SIG-M5 (cell line): Measurements from ENCODE around the gene CEBPZOS.

Experiments used
- DNase-seq: peaks from one replicate; lab custom pipeline; 2025; lab: John Stamatoyannopoulos, UW

CEBPZOS gene

DNA sequence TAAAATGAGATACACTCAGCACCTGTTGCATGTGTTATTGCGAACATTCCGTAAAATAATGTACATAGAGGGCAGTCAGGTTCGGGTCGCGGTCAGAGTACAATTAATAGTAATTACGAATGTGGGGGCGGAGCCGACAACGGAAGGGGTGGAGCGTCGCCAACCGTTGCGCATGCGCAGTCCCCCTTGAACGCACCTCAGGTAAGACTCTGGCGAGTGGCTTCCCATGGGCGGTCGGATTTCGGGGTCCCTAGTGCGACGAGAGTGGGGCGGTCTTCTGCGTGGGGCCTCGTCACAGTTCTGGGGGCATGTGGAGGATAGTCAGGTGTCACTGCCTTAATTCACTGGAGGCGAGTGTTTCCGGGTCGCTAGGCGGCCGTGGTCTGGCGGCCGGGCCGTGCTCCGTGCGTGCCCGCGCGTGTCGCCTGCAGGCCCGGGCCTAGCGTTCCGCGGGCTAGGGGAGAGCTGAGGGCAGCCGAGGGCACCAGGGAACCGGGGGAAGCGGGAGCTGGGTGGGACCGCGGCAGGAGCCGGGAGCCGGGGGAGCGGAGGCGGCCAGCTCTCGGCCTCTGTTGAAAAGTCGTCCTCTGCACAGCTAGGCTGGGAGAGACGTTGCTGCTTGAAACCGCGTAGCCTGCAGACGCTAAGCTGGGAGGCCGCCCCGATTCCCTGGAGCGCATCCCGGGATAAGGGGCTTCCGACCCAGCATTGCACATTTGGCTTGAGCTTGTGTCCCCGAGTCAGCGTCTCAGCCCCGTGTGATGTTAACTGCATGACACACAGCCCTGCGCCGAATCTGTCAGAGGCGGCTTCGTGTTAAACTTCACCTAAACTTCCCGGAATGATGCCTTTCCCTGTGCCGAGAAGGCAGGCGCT, at the start of gene CEBPZOS:
Gene CEBPZOS, plus strand, starts transcription at position 177 of the 876 bp plus-strand sequence. CDS start 3,209 bp downstream, outside the sequence.
- peak; percentile 10 for DNase-seq

DNA sequence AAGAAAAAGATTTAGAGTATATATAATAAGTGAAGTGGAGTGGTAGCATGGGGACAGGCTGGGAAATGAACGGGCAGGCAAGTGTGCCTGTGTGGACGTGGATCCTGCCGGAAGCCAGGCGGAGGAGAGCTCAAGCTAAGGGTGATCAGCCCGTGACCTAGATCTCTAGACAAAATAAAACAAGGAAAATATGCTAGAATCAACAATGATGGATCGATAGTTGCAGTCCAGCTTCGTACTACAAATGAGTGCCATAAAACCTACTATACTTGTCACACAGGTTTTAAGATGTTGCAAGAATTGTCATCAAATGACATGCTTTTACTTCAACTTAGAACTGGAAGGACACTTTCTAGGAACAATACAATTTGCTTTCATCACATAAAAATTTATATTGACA, 48.0 kb upstream of the CEBPZOS start:
- DNase-seq, result no peak

DNA sequence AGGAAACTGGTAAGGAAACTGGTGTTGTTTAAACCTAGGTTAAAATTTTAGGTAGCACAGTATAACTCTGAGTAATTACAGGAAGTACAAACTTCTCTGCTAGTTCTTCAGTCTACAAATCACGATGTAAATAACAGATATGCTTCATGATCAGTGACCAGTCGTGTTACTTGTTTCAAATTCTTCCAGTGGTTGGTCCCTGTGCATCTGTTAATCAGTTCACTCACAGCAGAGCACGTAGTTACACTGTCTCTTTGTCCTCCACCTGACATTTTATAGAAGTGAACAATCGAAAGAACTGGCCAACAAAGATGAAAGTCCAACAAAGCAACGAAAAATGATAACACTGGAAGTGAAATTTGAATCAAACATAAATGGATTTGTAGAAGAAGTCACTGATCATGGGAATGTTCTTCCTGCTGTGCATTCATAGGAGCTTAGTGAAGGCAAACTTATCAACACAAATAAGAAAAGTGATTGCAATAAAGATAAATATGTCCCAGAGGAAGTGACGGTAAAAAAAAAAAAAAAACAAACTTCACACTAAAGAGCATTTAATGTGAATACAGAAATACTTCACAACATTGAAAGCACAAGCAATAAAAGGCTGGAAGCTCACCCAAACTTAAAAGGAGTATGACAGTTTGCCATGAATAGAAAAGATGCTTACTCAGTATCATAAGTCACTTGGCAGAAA, 46.5 kb upstream of the CEBPZOS start:
- no peak for DNase-seq

DNA sequence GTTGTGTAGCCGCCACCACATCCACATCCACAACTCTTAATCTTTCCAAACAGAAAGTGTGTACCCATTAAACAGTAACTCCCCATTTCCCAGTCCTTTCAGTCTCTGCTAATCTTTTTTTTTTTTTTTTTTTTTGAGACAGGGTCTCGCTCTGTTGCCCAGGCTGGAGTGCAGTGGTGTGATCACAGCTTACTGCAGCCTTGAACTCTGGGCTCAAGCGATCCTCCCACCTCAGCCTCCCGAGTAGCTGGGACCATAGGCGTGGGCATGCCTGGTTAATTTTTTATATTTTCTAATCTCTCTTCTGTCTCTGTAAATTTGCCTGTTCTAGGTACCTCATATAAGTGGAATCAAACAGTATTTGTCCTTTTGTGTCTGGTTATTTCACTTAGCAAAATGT, 43.1 kb upstream of the CEBPZOS start:
- no peak for DNase-seq

DNA sequence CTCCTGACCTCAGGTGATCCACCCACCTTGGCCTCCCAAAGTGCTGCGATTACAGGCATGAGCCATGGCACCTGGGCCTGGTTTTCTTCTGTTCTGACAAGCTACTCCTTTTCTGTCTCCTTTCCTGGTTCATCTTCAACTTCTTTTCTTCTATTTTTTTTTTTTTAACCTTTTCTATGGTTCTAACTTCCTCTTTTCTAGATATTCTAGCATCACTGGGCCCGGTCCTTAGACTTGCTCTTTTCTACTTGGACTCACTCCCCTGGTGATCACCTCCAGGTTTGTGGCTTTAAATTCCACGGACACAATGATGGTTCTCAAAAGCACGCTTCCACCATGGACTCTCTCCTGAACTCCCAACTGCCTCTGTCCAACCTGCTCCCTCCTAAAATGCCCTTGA, 41.5 kb upstream of the CEBPZOS start:
- DNase-seq, result no peak

DNA sequence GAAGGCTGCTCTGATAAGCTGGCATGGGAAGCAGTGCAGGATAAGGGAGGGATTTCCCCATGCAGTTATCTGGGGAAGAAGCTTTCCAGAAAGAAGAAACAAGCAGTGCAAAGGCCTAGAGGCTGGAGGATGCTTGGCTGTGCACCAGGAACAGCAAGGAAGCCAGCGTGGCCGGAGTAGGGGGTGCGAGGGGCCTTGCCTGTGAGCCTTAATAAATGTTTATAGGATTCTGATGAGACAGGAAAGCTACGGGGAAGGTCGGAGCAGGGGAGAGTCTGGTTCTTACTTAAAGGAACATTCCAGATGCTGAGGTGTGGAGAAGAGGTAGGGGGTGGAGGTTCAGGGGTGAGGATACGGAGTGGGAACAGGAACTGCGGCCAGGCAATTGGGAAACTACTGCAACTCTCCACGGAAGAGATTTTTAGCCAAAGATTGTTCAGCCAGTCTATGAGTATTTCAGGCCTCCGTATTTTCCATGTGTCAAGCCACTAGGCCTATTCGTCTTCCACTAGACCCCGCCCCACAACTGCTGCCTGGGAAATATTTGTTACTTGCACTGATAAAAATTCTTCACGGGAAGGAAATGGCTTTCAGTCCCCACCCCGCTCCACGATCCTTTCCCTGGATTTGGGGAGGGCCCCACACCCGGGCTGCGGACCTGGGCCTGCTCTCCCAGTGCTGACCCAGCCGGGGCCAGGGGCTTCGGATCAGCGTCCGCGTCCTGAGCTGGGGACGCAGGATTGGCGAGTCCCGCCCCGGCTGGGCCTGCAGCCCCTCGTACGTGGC, 40.0 kb upstream of the CEBPZOS start:
- no peak for DNase-seq

DNA sequence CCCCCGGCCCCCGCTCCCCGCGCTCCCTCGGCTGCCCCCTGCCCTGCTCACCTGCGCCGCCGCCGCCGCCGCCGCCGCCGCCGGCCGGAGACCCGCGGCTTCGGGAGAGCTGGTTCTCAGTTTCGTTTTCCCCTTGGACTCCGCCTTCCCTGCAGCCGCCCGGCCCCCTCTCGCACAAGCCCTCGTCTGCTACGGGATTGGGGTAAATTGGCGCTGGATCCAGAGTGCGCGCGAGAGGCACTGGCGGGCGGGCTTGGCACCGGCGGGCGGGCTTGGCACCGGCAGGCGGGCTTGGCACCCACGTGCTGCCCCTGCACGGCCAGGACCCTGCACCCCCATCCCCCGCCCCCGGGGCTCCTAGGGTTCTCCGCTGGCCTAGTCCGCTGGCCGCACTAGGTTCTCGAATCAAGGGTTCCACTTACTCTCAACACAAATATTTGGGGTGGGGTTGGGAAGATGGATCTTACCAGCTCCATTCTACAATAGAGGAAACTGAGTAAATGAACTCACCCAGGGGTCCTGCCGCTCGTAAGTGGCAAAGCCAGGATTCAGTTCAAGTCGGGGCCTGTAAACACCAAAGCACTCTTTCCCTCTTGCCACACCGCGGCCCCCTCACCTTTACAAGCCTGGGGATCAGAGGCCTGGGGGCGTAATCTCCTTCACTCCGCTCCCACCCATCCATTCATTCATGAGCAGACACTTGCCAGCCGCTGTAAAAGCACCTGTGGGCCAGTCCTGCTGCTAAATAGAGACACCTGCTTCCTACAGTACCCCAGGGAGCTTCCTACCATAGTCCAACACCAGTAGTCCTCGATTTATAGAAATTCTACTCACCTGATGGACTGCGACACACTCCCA, 39.2 kb upstream of the CEBPZOS start, which contains the start of gene EIF2AK2:
Gene EIF2AK2, minus strand, starts transcription at position 124 of the 858 bp plus-strand sequence. CDS start 9,174 bp downstream, outside the sequence.
- peak; percentile 6 for DNase-seq

DNA sequence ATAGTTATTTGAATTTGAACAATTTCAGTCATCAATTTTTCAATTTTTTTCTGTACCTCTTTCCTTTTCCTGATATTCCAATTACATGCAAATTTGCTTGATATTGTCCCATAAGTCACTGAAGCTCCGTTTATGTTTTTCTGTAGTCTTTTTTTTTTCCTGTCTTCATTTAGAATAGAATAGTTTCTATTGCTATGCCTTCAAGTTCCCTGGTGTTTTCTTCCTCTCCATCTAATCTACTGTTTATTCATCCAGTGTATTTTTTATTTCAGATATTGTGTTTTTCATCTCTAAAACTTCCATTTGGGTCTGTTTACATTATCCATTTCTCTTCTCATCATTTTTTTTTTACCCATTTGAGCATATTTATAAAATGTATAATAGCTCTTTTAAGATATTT, 31.5 kb upstream of the CEBPZOS start:
- no peak for DNase-seq

DNA sequence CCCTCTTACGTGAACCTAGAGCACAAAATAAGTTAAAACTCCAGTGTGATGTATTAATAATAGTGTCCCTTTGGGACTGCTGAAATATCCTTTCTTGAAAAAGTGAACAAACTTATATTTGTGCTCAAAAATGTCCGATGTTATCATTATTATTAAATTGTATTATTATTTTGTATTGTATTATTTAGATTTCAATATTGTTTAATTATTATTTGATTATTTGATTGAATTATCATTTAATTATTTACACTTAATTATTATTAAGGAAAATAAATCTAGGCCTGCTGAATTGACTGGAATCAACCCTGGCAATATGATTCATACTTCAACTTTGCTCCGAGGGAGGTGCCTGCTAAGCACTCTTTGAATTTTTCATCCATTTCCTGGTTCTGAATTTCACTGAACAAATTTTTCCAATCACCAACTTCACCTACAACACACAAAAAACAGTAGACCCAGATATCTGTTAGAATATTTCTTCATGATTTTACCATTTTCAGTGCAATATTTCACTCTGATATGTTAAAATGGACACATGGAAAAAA, 28.6 kb upstream of the CEBPZOS start:
- no peak for DNase-seq

DNA sequence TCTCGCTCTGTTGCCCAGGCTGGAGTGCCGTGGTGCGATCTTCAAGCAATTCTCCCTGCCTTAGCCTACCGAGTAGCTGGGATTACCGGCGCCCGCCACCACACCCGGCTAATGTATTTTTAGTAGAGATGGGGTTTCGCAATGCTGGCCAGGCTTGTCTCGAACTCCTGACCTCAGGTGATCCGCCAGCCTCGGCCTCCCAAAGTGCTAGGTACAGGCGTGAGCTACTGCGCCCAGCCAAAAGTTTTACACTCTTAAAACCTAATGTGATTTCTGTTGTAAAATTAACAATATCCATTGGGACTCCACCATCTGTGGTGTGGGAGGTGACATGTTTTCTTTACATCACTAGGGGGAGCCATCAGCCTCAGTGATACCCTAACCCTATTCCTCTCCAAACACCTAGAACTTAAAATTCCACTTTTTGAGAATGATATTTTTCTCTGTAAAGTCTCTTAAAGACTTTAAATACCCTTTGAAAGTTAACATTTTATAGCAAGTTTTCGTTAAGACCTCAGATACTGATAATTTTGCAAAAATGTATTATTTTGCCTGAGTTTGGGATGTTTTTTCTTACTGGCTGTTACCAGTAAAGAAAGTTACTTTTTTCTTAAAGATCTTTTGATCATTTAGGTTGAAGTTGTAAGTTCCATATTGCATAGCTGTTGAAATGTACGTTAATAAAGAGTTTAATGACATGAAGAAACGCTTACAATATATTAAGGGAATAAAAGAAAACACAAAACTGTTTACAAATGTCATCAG, 27.9 kb upstream of the CEBPZOS start:
- DNase-seq, result no peak

DNA sequence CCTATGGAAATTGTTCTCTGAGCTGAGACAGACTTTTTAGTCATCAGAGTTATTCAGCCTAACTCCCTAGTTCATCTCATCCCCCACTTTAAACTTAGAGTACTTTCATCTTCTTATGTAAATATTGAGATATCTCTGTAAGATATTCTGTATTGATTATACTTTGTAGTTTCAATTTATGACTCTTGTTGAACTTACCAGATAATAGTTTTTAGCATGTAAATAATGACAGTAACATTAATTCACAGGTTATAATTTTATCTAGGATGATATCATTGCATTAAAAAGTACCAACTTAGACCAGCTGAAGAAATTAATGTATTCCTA, 24.7 kb upstream of the CEBPZOS start:
- DNase-seq, result no peak

DNA sequence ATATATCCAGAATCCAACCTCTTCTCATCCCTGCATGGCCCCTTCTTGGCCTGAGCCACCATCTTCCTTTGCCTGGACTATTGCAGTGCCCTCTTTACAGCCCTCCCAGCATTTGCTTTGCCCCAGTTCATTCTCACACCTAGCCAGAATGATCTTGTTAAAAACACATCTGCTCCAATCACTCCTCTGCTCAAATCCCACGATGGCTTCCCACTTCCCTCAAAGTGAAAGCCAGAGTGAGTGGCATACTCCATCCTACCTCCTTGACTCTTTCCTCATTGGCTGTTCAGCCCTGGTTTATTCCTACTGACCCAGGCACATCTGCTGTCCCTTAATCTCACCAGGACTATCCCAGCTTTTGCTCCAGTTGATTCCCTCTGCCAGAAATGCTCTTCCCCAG, 22.6 kb upstream of the CEBPZOS start:
- no peak for DNase-seq

DNA sequence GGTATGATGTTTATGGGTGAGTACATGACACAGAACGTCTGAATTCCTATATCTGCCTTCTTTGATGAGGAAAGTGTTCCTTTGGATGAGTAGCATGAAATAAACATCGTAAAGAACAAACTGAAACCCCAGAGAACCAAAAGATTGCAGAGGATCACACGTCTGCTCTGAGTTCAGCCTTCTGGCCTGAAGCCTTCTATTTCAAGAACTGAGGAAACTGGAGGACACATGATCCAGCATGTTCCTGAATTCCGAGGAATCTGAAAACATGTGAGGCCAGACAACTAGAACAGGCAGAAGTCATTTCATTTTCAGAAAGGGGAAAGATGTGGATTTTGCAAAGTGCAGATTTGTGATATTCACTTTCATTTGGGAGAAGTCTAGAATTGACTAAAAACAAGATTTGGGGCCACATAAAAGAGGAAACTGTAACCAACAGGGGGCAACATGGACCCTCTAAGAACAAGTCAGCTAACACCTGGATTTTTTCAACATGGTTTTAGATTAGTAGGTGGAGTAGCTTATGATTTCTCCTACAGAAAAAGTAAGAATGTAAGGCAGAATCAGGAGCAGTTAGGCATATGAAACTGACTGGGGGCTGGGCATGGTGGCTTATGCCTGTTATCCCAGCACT, 16.2 kb upstream of the CEBPZOS start:
- no peak for DNase-seq

DNA sequence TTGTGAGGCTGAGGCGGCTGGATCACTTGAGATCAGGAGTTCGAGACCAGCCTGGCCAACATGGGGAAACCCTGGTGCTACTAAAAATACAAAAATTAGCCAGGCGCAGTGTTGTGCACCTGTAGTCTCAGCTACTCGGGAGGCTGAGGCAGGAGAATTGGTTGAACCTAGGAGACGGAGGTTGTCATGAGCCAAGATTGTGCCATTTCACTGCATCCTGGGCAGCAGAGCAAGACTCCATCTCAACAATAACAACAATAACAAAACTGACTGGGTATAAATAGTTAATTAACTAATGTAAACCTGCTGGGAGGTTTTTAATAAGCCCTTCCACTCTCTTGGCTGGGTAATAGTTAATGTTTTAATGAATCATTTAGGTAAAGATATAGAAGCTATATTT, 15.7 kb upstream of the CEBPZOS start:
- no peak for DNase-seq

DNA sequence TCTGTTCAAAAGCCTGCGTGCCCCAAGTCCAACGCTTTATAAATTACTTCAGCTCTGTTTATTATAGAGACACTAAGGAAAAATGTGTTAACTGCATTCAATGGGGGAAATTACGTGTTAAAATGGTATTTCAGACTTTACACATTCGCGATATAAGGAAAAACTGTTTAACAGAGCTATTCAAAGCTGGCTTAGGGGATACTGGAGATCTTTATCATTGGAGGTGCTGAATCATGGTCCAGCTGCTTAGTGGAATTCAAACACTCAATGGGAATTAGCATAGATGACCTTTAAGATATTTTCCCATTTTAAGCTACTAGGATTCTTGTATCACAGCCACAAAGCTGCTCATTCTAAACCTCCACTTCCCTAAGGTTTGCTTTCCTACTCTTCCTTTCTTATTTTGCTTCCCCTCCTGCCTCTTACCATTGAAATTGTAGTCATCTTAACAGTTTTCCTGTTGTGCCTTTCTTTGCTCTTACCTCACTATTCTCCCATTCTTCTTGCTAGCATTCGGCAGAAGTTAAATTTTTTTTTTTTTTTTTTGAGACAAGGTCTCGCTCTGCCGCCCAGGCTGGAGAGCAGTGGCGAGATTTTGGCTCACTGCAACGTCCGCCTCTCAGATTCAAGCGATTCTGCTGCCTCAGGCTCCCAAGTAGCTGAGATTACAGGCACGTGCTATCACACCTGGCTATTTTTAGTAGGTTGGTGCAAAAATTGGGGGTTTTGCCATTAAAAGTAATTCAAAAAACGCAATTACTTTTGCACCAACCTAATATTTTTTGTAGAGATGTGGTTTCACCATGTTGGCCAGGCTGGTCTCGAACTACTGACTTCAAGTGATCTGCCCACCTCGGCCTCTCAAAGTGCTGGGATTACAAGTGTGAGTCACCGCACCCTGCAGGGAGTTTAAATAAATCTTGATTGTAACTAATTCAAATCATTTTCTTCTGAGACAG, 14.3 kb upstream of the CEBPZOS start:
- no peak for DNase-seq

DNA sequence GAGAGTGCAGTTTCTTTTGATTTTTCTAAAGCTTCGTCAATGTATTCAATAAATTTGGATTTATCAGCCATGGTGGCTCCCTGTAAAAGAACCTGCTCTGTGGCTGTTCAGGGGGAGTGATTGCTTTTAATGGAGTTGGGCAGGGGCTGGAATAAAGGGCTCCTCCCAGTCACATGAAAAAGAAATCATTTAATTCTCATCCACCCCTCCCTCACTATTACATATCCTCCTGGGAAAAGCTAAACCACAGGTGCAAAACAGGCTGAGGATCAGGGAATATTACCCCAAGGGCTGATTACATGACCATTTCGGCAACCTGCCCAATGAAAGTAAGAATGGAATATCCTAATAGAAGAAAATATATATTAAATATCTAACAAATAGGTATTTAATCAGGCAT, 7.7 kb upstream of the CEBPZOS start, which contains the start of gene SULT6B1:
Gene SULT6B1, minus strand, starts transcription at position 101 of the 400 bp plus-strand sequence. Its CDS starts 30 bp downstream, at position 71.
- no peak for DNase-seq

DNA sequence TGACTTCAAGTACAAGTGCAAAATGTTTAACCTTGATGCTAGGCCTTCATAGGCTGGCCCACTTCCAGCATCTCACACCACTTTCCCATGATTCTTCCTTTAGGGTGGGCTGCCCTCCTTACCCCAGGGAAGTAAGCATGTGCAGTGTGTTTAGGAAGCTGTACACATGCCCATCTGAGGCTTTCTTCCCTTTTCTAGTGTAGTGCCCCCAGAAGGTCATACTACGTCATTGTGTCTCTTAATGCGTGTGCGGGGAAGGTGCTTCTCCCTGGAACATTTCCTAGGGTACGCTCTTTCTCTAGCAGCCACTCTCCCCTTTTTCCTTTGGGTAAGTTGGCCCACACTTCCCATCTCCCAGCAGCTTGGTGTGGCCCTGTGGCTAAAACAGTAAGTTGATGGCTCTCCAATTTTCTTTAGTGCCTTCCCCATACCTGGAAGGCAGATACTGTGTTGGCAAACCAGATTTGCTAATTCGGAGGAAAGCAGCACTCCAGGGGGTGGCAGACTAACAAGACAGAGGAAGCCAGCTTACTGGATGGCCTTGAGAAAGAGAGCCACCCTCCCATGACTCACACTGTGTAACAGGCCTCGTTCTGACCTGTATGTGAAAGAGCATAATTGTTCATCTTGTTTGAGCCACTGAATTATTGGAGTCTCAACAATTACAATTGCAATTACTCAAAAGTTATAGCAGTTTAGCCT, 6.7 kb upstream of the CEBPZOS start:
- DNase-seq, result peak; percentile 92

DNA sequence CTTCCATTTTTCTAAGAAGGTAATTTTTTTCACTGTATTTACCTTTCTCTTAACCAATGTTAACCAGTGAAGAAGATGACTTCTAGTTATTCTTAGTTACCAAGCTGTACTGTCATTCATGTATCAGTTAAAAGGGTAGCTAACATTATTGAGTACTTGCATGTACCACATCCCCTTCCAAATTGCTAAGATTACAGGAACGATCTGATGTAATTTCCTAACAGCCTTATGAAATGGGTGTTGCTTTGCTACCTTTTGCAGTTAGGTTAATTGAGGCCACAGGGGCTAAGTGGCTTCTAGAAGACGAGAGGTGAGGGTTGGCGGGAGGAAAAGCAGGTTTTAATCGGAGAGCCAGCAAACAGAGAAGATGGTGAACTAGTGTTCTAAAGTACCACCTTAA, 6.0 kb upstream of the CEBPZOS start:
- DNase-seq, result peak; percentile 71
